Ramos (cell line): ENCODE results near the gene ARHGAP22.

ENCODE experiments used
- in situ Hi-C: fragments of 300-500 bp; cut with MboI; formaldehyde crosslinking; loops from one replicate; pipeline ENCODE4 v1.14.3; 2022; ENCODE audit warnings: low sequenced_read_pairs; ENCODE audit not compliant: unreplicated experiment

ARHGAP22 gene

GRCh38 chr10:48556065-48556464 is 48.8 kb downstream of the ARHGAP22 start:
- in situ Hi-C loops: no loop called here

- in situ Hi-C loops: no loop called here
Observed at GRCh38 chr10:48555310-48556042, 49.4 kb downstream of the ARHGAP22 start.

GRCh38 chr10:48554656-48555055 is 50.2 kb downstream of the ARHGAP22 start:
- in situ Hi-C loops: loop anchor here (5.0 kb wide), 1 partner anchor 103 kb away; no protein-coding TSS in a partner anchor

- in situ Hi-C loops: loop anchor here (5.0 kb wide), 1 partner anchor 103 kb away; no protein-coding TSS in a partner anchor
Observed at GRCh38 chr10:48554246-48554645, 50.6 kb downstream of the ARHGAP22 start.

- in situ Hi-C loops: loop anchor here (5.0 kb wide), 1 partner anchor 104 kb away; no protein-coding TSS in a partner anchor
Observed at GRCh38 chr10:48552946-48553564, 51.8 kb downstream of the ARHGAP22 start.

GRCh38 chr10:48551861-48552591 is 52.8 kb downstream of the ARHGAP22 start:
- in situ Hi-C loops: loop anchor here (5.0 kb wide), 1 partner anchor 105 kb away; no protein-coding TSS in a partner anchor

- in situ Hi-C loops: loop anchor here (5.0 kb wide), 1 partner anchor 106 kb away; no protein-coding TSS in a partner anchor
Observed at GRCh38 chr10:48550977-48551376, 53.9 kb downstream of the ARHGAP22 start.

- in situ Hi-C loops: loop anchor here (5.0 kb wide), 1 partner anchor 107 kb away; no protein-coding TSS in a partner anchor
Observed at GRCh38 chr10:48550071-48550691, 54.7 kb downstream of the ARHGAP22 start.

- in situ Hi-C loops: loop anchor here (25.0 kb wide), 1 partner anchor 963 kb away; no protein-coding TSS in a partner anchor
Observed at GRCh38 chr10:48549236-48549635, 55.6 kb downstream of the ARHGAP22 start.

GRCh38 chr10:48548531-48549135 is 56.2 kb downstream of the ARHGAP22 start:
- in situ Hi-C loops: loop anchor here (25.0 kb wide), 1 partner anchor 964 kb away; no protein-coding TSS in a partner anchor

- in situ Hi-C loops: loop anchor here (25.0 kb wide), 1 partner anchor 964 kb away; no protein-coding TSS in a partner anchor
Observed at GRCh38 chr10:48547981-48548380, 56.9 kb downstream of the ARHGAP22 start.

GRCh38 chr10:48547061-48547895 is 57.6 kb downstream of the ARHGAP22 start:
- in situ Hi-C loops: loop anchor here (25.0 kb wide), 1 partner anchor 965 kb away; no protein-coding TSS in a partner anchor

- in situ Hi-C loops: loop anchor here (25.0 kb wide), 1 partner anchor 967 kb away; no protein-coding TSS in a partner anchor
Observed at GRCh38 chr10:48545462-48546145, 59.3 kb downstream of the ARHGAP22 start.

GRCh38 chr10:48543182-48543844 is 61.6 kb downstream of the ARHGAP22 start:
- in situ Hi-C loops: loop anchor here (25.0 kb wide), 1 partner anchor 969 kb away; no protein-coding TSS in a partner anchor

- in situ Hi-C loops: loop anchor here (25.0 kb wide), 1 partner anchor 970 kb away; no protein-coding TSS in a partner anchor
Observed at GRCh38 chr10:48542471-48543181, 62.2 kb downstream of the ARHGAP22 start.

GRCh38 chr10:48541144-48541795 is 63.6 kb downstream of the ARHGAP22 start:
- in situ Hi-C loops: loop anchor here (25.0 kb wide), 1 partner anchor 971 kb away; no protein-coding TSS in a partner anchor
